ENCODE results near the gene SMS. TPM values are rescaled to one million over a fixed set of nuclear protein-coding genes. Genes with fewer than 3 reads are reported as not detected.

SMS gene
- total and polyA plus RNA-seq, 2 of the 4 experiments (the other 2 are of a cell fraction): 176 to 230 TPM

DNA sequence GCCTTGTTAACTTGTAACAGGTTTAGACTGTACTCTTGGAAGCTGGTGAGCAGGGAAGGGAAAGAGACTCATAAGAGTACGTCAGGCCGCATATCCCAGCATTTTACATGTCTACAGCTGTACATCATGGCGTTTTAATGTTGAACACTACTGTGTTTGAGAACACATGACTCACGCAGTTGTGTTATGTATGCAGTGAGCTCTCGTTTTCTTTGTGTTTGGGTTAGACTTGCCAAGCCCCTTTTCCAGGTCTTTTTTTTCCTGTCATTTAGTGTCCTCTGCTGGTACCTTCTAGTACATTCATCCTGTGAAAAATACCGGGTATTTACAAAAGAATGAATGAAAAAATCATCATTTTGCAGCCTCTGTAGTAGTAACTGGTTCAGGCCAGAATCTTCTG, 35.3 kb downstream of the SMS start:
- POLR2A ChIA-PET (ENCODE audit: unreplicated experiment): no interaction called here
- Histone ChIP-seq H3K23ac (ENCODE audit: low read depth, low read length) (no peak overlapping the region), H3K79me1 (ENCODE audit: low read depth in 1 of 2, low read length in 2 of 2) (peaks cover 0 to 20% of the 10 kb centered on the region in 2 experiments; a peak in 3 of 4 replicates), H3K9me3 (ENCODE audit: control insufficient read depth, insufficient read depth, low read length) (no peaks in the 10 kb centered on the region), H4K20me1 (ENCODE audit: insufficient read depth, low read length) (peaks cover 12% of the 10 kb centered on the region), H3K4me1 (ENCODE audit: control insufficient read depth, insufficient read depth, low read length) (peaks cover 5% of the 10 kb centered on the region; the same call in 1 of the 2 replicates), H3K14ac (replicated peaks; ENCODE audit: low read depth, low read length) (no peak overlapping the region), H2AK5ac (ENCODE audit: low read depth, low read length) (no peak overlapping the region), H2BK20ac (ENCODE audit: low read depth, low read length) (no peak overlapping the region), H2AK9ac (replicated peaks; ENCODE audit: low read depth, low read length, poor library complexity) (no peak overlapping the region), H3K9me1 (ENCODE audit: insufficient read depth, low read length) (no peaks in the 10 kb centered on the region), H2BK15ac (ENCODE audit: low read depth, low read length) (no peak overlapping the region), H4K91ac (ENCODE audit: insufficient read depth, low read depth, low read length) (no peak overlapping the region), H3K4ac (ENCODE audit: low read depth, low read length) (no peak overlapping the region), H4K8ac (ENCODE audit: low read depth in 2 of 2, low read length in 2 of 2) (no peak overlapping the region), H3K4me3 (ENCODE audit: insufficient read depth, low read depth, low read length) (no peak overlapping the region), H3K27ac (ENCODE audit: insufficient read depth, low read length) (no peak overlapping the region), H3K18ac (ENCODE audit: low read depth, low read length) (no peak overlapping the region), H2BK120ac (ENCODE audit: low read depth, low read length) (no peak overlapping the region), H3K36me3 (ENCODE audit: control insufficient read depth, insufficient read depth, low read length) (peaks cover 29% of the 10 kb centered on the region), H2AFZ (replicated peaks; ENCODE audit: low read length, poor library complexity) (no peak overlapping the region), H3K27me3 (ENCODE audit: control insufficient read depth, insufficient read depth, low read length) (no peaks in the 10 kb centered on the region), H3K9ac (ENCODE audit: low read depth, low read length) (no peak overlapping the region), H2BK5ac (ENCODE audit: low read depth, low read length, poor library complexity, severe bottlenecking) (peak overlapping the region; percentile 31), H3K56ac (ENCODE audit: extremely low read depth, insufficient read depth, low read length) (no peak overlapping the region), H3K4me2 (ENCODE audit: low read depth, low read length) (no peak overlapping the region; the same call in 1 of the 2 replicates), H4K5ac (ENCODE audit: low read depth, low read length) (no peak overlapping the region)
- dilution Hi-C loops (cut with HindIII; ENCODE audit: low sequenced_read_pairs, unreplicated experiment): no loop called here
- DNase-seq: peak; percentile 89
- in situ Hi-C loops (cut with MboI; ENCODE audit: low sequenced_read_pairs): loop anchor here (10.0 kb wide), 1 partner anchor 1451 kb away; no protein-coding TSS in a partner anchor
- no CpG with 5 or more reads among the region's 6 CpGs for WGBS, 2 experiments (ENCODE audit: extremely low coverage in 2 of 2, insufficient read length in 1 of 2)
- intact Hi-C loops (cut with micrococcal nuclease): loop anchor here (1.0 to 10.0 kb wide), 4 partner anchors 137 to 1445 kb away; partner anchors contain the start of gene MBTPS2
- TF ChIP-seq, protein P1, sequence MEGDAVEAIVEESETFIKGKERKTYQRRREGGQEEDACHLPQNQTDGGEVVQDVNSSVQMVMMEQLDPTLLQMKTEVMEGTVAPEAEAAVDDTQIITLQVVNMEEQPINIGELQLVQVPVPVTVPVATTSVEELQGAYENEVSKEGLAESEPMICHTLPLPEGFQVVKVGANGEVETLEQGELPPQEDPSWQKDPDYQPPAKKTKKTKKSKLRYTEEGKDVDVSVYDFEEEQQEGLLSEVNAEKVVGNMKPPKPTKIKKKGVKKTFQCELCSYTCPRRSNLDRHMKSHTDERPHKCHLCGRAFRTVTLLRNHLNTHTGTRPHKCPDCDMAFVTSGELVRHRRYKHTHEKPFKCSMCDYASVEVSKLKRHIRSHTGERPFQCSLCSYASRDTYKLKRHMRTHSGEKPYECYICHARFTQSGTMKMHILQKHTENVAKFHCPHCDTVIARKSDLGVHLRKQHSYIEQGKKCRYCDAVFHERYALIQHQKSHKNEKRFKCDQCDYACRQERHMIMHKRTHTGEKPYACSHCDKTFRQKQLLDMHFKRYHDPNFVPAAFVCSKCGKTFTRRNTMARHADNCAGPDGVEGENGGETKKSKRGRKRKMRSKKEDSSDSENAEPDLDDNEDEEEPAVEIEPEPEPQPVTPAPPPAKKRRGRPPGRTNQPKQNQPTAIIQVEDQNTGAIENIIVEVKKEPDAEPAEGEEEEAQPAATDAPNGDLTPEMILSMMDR (conservative IDR thresholded peaks at IDR 0.05; ENCODE audit: low read depth, low read length): peak; percentile 72
- peak; percentile 79 for TF ChIP-seq RAD21 (IDR thresholded peaks at IDR 0.05; ENCODE audit: low read length)
- no peak for TF ChIP-seq RFX5 (IDR thresholded peaks at IDR 0.05; ENCODE audit: low read depth, low read length)
- TF ChIP-seq MAFK (IDR thresholded peaks at IDR 0.05; ENCODE audit: low read depth, low read length): no peak
- 0 out of 2 replicates have a peak, but pooled peaks have one; percentile 14 for TF ChIP-seq FOS (IDR thresholded peaks at IDR 0.05; ENCODE audit: low read depth, low read length)
- TF ChIP-seq SMC3 (IDR thresholded peaks at IDR 0.05; ENCODE audit: low read depth, low read length): peak; percentile 75
- no TSS peak for BruUV-seq (replicated peaks)
- ATAC-seq (ENCODE audit: low read depth): peak; percentile 71
- CTCF ChIA-PET: interaction anchor here (0.5 to 1.9 kb wide), 4 partner anchors 9 to 1985 kb away, joined by 3 to 9 read pairs (median 3); no protein-coding TSS in a partner anchor
